ENCODE data around the gene LARP1B.
"Not testable (repeated sequence)": the region's sequence is repeated elsewhere in the genome, so short reads cannot be mapped to it uniquely, and the experiment has no call there.

The LARP1B gene

DNA sequence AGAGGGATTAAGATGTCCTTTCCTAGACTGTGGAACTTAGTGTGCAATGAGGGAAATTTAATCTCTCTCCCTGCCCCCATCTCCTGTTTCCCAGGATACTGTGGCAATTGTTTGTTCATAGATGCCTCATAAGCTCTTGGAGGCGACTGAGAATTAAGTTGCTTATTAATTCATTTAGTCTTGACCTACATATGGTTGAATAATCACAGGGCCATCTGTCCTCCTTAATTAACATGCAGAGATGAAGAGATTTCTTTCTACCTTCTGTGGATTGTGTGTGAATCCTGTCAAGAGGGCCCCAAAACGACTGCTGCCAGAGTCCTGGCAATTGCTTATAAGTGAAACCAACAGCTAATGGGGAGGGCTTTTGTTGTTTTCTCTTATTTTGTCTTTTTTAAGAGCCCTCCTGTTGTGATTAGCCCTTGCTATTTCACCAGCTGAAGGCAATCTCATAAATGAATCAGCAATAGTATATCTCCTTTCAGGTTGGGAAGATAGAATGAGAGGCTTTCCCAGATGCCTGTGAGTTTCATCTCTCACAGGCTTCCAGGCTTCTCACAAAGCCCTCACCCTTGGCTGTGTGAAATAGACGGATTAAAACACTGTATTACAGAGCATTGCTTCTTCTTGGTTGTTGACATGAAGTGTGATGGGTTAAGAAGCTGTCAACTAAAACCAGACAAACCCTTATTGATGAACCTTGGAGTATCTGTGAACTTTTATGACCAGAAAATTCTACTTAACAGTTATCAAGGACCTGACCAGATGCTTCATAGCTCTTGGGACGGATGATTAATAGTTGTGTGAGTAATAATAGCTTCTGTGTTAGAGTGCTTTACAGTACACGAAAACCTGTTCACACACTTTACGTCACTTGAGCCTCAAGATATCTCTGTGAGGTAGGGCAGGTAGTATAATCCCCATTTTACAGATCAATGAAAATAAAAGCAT, 168.0 kb downstream of the LARP1B start:
- FAIRE-seq: no peak

DNA sequence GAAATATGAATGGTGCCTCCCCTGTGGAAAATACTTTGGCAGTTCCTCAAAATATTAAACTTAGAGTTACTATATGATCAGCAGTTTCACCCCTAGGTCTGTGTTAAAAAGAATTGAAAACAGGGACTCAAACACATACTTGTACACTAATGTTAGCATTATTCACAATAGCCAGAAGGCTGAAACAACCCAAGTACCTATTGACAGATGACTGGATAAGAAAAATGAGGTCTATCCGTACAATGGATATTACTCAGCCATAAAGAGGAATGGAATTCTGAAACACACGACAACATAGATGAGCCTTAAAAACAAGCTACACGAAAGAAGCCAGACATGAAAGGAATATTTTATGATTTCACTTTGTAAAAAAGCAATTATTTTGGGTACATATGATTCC, 171.6 kb downstream of the LARP1B start:
- FAIRE-seq: no peak

DNA sequence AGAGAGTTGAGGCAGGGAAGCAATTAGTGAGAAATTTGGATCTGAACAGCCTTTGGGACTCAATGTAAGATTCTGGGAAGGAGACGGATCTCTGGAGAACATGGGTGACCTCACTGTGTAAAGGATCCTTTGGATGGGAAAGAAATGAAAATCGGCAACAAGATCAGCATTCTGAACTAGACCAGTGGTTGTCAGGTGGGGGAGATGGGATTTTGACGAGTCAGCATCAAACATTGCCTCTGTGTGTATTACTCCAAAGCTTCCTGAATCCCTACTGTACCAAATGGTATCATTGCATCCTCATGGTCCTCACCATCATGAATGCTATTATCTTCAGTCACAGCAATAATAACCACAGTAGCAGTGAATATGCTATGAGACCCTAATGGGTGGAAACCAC, 173.7 kb downstream of the LARP1B start:
- FAIRE-seq: no peak

DNA sequence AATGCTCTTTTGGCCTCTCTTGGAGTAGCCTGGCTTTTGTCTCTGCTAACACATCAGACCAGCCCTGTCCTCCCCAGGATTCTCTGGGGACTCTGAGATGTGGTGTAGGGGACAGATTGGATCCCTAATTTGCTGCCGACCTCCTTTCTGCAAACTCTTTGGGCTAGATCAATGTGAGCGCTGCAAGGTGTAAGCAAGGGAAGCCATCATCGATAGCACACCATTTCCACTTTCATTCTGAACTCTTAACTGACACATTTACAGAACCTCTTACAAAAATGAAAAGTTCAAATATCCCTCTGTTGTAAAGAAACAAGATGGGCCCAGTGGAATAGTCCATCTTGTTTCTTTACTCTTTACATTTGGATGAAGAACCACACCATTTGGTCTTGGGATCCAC, 179.9 kb downstream of the LARP1B start:
- no peak for FAIRE-seq

- FAIRE-seq: no peak
These were observed 180.4 kb downstream of the LARP1B start for GRCh38 chr4:128241425-128241913.

DNA sequence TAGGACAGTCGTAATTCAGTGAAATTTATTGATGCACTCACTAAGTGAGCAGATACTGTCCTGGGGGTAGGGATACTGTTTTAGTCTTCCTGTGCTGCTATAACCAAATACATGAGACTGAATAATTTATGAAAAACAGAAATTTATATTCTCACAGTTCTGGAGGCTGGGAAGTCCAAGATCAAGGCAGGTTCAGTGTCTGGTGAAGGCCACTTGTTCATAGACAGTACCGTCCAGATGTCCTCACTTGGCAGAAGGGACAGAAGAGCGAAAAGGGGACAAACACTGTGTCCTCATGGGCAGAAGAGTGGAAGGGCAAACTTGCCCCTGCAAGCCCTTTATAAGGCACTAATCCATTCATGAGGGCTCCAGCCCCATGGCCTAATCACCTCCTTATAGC, 180.9 kb downstream of the LARP1B start:
- no peak for FAIRE-seq

GRCh38 chr4:128242601-128243000, 181.5 kb downstream of the LARP1B start:
- FAIRE-seq: no peak

DNA sequence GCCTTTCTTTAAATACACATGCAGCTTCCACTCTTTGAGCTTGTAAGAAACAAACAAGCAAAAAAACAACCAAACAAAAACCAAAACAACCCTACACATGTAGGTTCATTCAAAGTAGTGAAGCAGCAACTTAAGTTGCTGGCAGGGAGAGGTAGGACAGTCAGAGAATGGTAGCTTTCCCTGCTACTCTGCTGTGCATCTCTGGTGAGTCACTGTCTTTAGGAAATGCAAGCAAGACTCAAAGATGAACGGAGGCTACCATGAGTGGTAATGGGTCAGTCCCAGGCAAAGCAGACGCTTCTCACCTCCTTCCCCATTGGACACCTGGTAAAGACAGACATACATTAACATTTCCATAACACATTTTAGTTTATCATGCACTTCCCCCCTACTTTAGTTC, 183.3 kb downstream of the LARP1B start:
- no peak for FAIRE-seq

DNA sequence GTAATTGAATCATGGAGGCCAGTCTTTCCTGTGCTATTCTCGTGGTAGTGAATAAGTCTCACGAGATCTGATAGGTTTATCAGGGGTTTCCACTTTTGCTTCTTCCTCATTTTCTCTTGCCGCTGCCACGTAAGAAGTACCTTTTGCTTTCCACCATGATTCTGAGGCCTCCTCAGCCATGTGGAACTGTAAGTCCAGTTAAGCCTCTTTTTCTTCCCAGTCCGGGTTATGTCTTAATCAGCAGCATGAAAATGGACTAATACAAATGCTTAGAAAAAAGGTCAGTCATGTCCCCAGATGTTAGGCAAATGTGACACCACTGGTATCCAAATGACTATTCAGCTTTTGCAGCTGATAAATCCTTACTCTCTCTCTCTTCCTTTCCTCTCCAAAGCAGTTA, 184.3 kb downstream of the LARP1B start:
- FAIRE-seq: not testable (repeated sequence)

DNA sequence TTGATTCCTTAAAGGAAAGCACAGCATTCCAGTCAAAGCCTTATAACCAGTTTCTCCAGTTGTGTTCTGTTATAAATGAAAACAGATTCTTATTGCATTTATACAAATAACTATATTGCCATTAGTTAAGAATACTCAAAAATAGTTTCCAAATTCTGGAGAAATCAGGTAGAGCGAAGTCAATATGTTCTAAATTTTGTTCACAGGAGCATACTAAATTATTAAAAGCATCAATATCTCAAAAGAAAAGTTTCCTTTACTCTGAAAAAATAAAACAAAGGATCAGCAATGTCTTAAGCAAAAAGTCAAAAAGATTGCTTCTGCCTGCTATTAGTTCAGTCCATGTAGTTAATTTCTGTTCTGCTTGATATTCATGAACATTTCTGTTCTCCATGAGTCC, 186.8 kb downstream of the LARP1B start:
- no peak for FAIRE-seq

DNA sequence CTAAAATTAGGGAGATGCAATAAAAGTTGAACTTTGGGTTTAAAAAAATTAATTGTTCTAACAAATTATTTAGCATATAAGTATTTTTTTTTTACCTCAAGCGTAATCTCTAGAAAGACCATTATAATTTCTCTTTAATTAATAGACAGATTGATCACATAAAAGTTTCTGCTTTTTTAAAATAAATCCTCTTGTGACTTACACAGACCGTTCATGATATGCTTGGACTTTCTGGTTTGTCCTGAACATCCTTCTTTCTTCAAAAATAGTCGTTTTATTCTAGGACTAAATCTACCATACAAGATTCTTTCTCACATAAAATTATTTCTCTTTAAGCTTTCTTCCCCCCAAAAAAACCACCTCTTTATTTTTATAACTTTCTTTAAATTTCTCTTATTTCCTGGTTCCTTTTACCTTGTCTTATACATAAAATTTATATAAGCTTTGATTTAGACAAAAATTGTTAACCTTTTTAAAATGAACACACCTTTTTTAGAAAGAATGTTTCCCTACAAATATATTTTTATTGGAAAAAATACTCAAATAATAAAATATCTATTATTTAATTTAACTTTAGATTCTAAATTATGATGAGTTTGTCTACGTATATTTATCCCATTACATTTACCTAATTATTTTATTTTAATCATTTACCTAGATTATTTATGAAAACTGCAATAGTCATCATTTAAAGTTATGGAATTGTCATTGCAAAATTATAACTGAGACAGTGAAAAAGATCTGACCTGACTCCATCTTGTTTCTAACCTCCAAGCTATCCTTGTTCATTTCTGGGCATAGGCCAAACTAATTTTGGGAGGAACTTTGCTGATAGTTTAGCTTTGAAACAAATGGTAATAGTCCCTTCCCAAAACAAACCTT, 188.9 kb downstream of the LARP1B start:
- FAIRE-seq: peak; percentile 87

GRCh38 chr4:128255906-128256305, 194.8 kb downstream of the LARP1B start:
- FAIRE-seq: no peak

DNA sequence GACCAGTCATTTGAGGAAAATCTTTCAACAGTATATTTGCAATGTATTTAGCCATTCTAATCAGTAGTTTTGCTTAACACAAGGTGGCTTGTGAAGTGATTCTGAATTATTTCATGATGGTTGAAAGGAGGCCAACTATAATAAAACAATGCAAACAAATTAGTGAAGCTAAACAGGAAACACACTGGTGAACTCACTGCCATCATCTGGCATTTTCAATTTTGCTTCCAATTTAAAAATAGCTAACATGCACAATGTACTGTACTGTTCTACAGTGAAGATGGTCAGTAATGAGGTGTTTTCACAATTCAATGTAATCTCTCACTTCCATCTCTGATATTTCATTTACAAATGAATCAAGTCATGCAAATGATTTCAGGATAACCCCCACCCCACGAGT, 195.4 kb downstream of the LARP1B start:
- no peak for FAIRE-seq

DNA sequence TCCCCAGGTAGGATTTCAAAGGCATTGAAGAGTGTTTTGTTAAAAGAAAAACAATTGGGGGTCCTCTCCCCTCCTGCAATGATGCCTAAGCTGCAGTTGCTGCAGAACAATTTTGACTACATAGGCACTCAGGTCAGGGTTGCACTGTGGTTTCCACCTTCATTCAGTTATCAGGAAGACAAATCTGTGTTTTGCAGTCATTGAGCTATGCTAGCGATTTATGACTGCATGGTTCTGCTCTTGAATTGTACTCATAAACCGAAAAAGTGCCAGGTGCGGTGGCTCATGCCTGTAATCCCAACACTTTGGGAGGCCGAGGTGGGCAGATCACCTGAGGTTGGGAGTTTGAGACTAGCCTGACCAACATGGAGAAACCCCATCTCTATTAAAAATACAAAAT, 197.1 kb downstream of the LARP1B start:
- FAIRE-seq: not testable (repeated sequence)

GRCh38 chr4:128259889-128260288, 198.8 kb downstream of the LARP1B start:
- FAIRE-seq: not testable (repeated sequence)
